GM12878 (cell line): ENCODE data around the gene PSMG3. TPM values are rescaled to one million over a fixed set of nuclear protein-coding genes. Genes with fewer than 3 reads are reported as not detected.

Experiments used
- ATAC-seq: fragments of 200-7000 bp; cut with Tn5 transposase; 3 replicates; pipeline ENCODE4 v1.9.1; 2020; ENCODE audit warnings: mild to moderate bottlenecking, moderate library complexity
- BruUV-seq: library from RNA; stranded (reverse); fragments of 400-500 nt; replicated peaks from 2 replicates; lab custom pipeline; 2021; lab: Mats Ljungman, UMichigan
- CTCF ChIA-PET: fragments of 300-600 bp; sonication (Branson Sonifier 250); formaldehyde crosslinking; extraction: SDS; loops from one replicate; lab custom pipeline; 2021; ENCODE audit warnings: inconsistent platforms; lab: Yijun Ruan, JAX
- POLR2A ChIA-PET: fragments of 350-600 bp; formaldehyde crosslinking; extraction: SDS; loops from one replicate; lab custom pipeline; 2021; ENCODE audit warnings: inconsistent platforms; lab: Charles Lee
- RAD21 ChIA-PET: fragments of 300-600 bp; sonication (Branson Sonifier 250); formaldehyde crosslinking; loops from one replicate; lab custom pipeline; 2023; ENCODE audit warnings: antibody characterized with exemption; ENCODE audit not compliant: unreplicated experiment; lab: Charles Lee
- SMC1A ChIA-PET: fragments of 300-600 bp; sonication (Branson Sonifier 250); formaldehyde crosslinking; loops from one replicate; lab custom pipeline; 2023; ENCODE audit not compliant: unreplicated experiment, uncharacterized antibody; lab: Charles Lee
- DNase-seq: peaks from one replicate; pipeline ENCODE4 v3.0.0-alpha.2; 2011; ENCODE audit warnings: low read depth, low spot score
- FAIRE-seq: peaks from 3 replicates; lab custom pipeline; 2011; peaks lifted over from hg19 to GRCh38; lab: Jason Lieb, UNC
- H2AFZ ChIP-seq: 2 replicates; pipeline ENCODE4 v1.6.0; 2011; ENCODE audit warnings: low read depth, low read length, control low read depth; ENCODE audit not compliant: control insufficient read depth
- H3K27ac ChIP-seq: 2 replicates; pipeline ENCODE4 v1.5.1; 2011; ENCODE audit warnings: control low read depth; ENCODE audit not compliant: control insufficient read depth, insufficient read depth
- H3K27me3 ChIP-seq, 2 experiments: replicated peaks in 1 of 2; 2 replicates each; pipeline versions ENCODE4 v1.6.0 to v1.6.1; 2011; ENCODE audit warnings: low read length in 1 of 2; ENCODE audit not compliant: control insufficient read depth in 2 of 2, insufficient read depth in 2 of 2
- H3K36me3 ChIP-seq, 2 experiments: 2 replicates each; pipeline ENCODE4 v1.5.1; 2011; ENCODE audit warnings: low read length in 1 of 2; ENCODE audit not compliant: control insufficient read depth in 2 of 2, insufficient read depth in 2 of 2
- H3K4me1 ChIP-seq: 2 replicates; pipeline ENCODE4 v1.6.1; 2011; ENCODE audit warnings: mild to moderate bottlenecking, low read length, moderate library complexity, mixed read lengths; ENCODE audit not compliant: control insufficient read depth, insufficient read depth
- H3K4me2 ChIP-seq: 2 replicates; pipeline ENCODE4 v1.6.0; 2011; ENCODE audit warnings: control low read depth; ENCODE audit not compliant: control insufficient read depth, insufficient read depth
- H3K4me3 ChIP-seq: fragments of 200-600 bp; sonication (generic); 2 replicates; pipeline ENCODE4 v1.5.1; 2016
- H3K79me2 ChIP-seq: 2 replicates; pipeline ENCODE4 v1.6.0; 2011; ENCODE audit warnings: low read length; ENCODE audit not compliant: control insufficient read depth, insufficient read depth
- H3K9ac ChIP-seq: 2 replicates; pipeline ENCODE4 v1.8.0; 2011; ENCODE audit warnings: low read length, control low read depth, mixed read lengths; ENCODE audit not compliant: control insufficient read depth, insufficient read depth
- H3K9me3 ChIP-seq: replicated peaks from 3 replicates; pipeline ENCODE4 v1.5.1; 2011; ENCODE audit warnings: mild to moderate bottlenecking, low read length; ENCODE audit not compliant: control insufficient read depth, insufficient read depth
- H4K20me1 ChIP-seq: 2 replicates; pipeline ENCODE4 v1.6.0; 2011; ENCODE audit not compliant: control insufficient read depth, insufficient read depth
- EZH2 ChIP-seq: IDR thresholded peaks from 2 replicates; pipeline ENCODE4 v1.6.1; 2012; ENCODE audit warnings: low read depth, mild to moderate bottlenecking, control low read depth, inconsistent platforms, low read length, borderline replicate concordance; ENCODE audit not compliant: control insufficient read depth
- GABPA ChIP-seq: IDR thresholded peaks from 2 replicates; pipeline ENCODE4 v1.6.1; 2014; ENCODE audit warnings: antibody characterized with exemption, low read depth, mild to moderate bottlenecking, inconsistent platforms
- LARP7 ChIP-seq: fragments of 450-650 bp; IDR thresholded peaks from 2 replicates; pipeline ENCODE4 v1.6.1; 2017; ENCODE audit warnings: mild to moderate bottlenecking
- MEF2B ChIP-seq: fragments of 450-650 bp; IDR thresholded peaks from 2 replicates; pipeline ENCODE4 v1.6.1; 2018; ENCODE audit warnings: mild to moderate bottlenecking, moderate library complexity; ENCODE audit not compliant: partially characterized antibody, poor library complexity, severe bottlenecking
- MLLT1 ChIP-seq: fragments of 450-650 bp; IDR thresholded peaks from 2 replicates; pipeline ENCODE4 v1.6.1; 2016; ENCODE audit warnings: mild to moderate bottlenecking
- MXI1 ChIP-seq: fragments of 150-350 bp; IDR thresholded peaks from 2 replicates; pipeline ENCODE4 v1.6.1; 2011; ENCODE audit warnings: low read depth, mild to moderate bottlenecking, inconsistent platforms, low read length, improper control_type of control experiment
- NFYA ChIP-seq: IDR thresholded peaks from 2 replicates; pipeline ENCODE4 v1.6.1; 2011; ENCODE audit warnings: low read depth, mild to moderate bottlenecking, low read length, improper control_type of control experiment, borderline replicate concordance
- PBX3 ChIP-seq: IDR thresholded peaks from 2 replicates; pipeline ENCODE4 v1.6.1; 2011; ENCODE audit warnings: mild to moderate bottlenecking, low read depth, low read length, moderate library complexity; ENCODE audit not compliant: insufficient replicate concordance
- RUNX3 ChIP-seq: IDR thresholded peaks from 2 replicates; pipeline ENCODE4 v1.6.1; 2012; ENCODE audit warnings: low read length, inconsistent platforms
- SMAD1 ChIP-seq: fragments of 450-650 bp; IDR thresholded peaks from 2 replicates; pipeline ENCODE4 v1.6.1; 2018; ENCODE audit warnings: mild to moderate bottlenecking, low read depth; ENCODE audit not compliant: partially characterized antibody
- SMAD5 ChIP-seq: IDR thresholded peaks from 2 replicates; pipeline ENCODE4 v1.6.1; 2016; ENCODE audit warnings: antibody characterized with exemption, low read depth
- SPI1 ChIP-seq: IDR thresholded peaks from 2 replicates; pipeline ENCODE4 v1.6.1; 2011; ENCODE audit warnings: low read depth, mild to moderate bottlenecking, low read length, moderate library complexity, borderline replicate concordance; ENCODE audit not compliant: insufficient read depth
- SREBF2 ChIP-seq: IDR thresholded peaks from 2 replicates; pipeline ENCODE4 v1.6.1; 2012; ENCODE audit warnings: mild to moderate bottlenecking, low read length
- SRF ChIP-seq, 2 experiments: IDR thresholded peaks; 2 replicates each; pipeline ENCODE4 v1.6.1; 2011; ENCODE audit warnings: low read depth in 2 of 2, low read length in 2 of 2, mild to moderate bottlenecking in 1 of 2, moderate library complexity in 1 of 2
- ZBED1 ChIP-seq: IDR thresholded peaks from 2 replicates; pipeline ENCODE4 v1.6.1; 2016; ENCODE audit warnings: borderline replicate concordance
- ZNF207 ChIP-seq: fragments of 450-650 bp; IDR thresholded peaks from 2 replicates; pipeline ENCODE4 v1.6.1; 2014; ENCODE audit warnings: antibody characterized with exemption, mild to moderate bottlenecking, borderline replicate concordance
- WGBS: methylation state at CpG from one replicate; pipeline ENCODE4 v1.1.6; 2016; ENCODE audit warnings: low lambda C conversion rate; ENCODE audit not compliant: insufficient replicate concordance, insufficient coverage; ENCODE audit errors: missing lambda C conversion rate; 5-methylcytosine and 5-hydroxymethylcytosine counted together
- in situ Hi-C: fragments of 300-500 bp; cut with MboI; formaldehyde crosslinking; loops from 9 replicates; pipeline ENCODE4 v1.14.3; 2018; ENCODE audit warnings: mixed read lengths
- intact Hi-C: fragments of 100-400 bp; cut with micrococcal nuclease; formaldehyde crosslinking; loops from one replicate; pipeline ENCODE4 v1.14.2; 2022; ENCODE audit not compliant: unreplicated experiment
- polyA plus RNA-seq, 11 experiments: library from polyadenylated mRNA; depleted of rRNA in 4 of 11; unstranded in 6 of 11; stranded (reverse) in 5 of 11; fragments of >200 nt; fragmentation: Nextera tagmentation in 4 of 11; fragmentation: Illumina TruSeq in 1 of 11; extraction: Ambion mirVana in 4 of 11; extraction: Trizol in 1 of 11; gene quantifications; 1 replicate in 1 of 11; 2 replicates in 10 of 11; pipeline versions ENCODE4 v1.2.1 to v1.2.3, GENCODE V29; 2011 to 2016; ENCODE audit warnings: inconsistent platforms in 2 of 11, missing spikeins in 2 of 11, low read depth in 1 of 11
- total RNA-seq, 4 experiments: library from RNA; depleted of rRNA in 3 of 4; stranded (reverse); fragments of >200 nt in 3 of 4; fragmentation: Illumina TruSeq in 1 of 4; extraction: Trizol in 1 of 4; gene quantifications; 2 replicates each; pipeline versions ENCODE4 v1.2.1 to v1.2.3, GENCODE V29; 2013 to 2021
- TF ChIP-seq, protein P1 (sequence below): fragments of 450-650 bp; IDR thresholded peaks from 2 replicates; pipeline ENCODE4 v1.6.1; 2017; ENCODE audit warnings: mild to moderate bottlenecking, moderate library complexity

PSMG3 gene
- total and polyA plus RNA-seq, 10 of the 15 experiments (the other 5 are each of a cell fraction or from before 2014, with no cell fraction given), result 23.9 to 115 (median 60.6) TPM

DNA sequence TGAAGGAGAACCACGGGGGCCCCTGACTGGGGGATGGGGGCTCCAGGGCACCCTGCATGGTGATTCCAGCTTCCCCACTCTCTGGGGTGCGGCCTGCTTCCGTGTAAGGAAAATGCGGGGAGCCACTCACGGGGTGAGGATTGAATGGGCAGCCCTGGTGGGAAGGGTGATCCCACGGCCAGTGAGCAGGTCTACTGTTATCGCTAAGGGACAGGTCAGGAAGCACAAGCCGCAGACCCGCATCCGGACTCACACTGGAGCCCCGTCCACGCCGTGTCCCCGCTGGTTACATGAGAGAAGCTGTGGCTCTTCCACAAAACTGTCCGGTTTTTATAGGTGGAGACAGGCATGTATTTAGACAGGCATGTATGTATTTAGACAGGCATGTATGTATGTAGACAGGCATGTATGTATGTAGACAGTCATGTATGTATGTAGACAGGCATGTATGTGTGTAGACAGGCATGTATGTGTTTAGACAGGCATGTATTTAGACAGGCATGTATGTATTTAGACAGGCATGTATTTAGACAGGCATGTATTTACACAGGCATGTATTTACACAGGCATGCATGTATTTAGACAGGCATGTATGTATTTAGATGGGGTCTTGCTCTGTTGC lies 5.7 kb downstream of the PSMG3 start:
- H3K9ac ChIP-seq, result no peak overlapping the region
- H4K20me1 ChIP-seq, result no peaks in the 10 kb centered on the region
- intact Hi-C loops (no loop called here), in situ Hi-C loops (no loop called here)
- no peak overlapping the region for H3K27ac ChIP-seq
- 93% methylated on average over 15 of the region's 15 CpGs for WGBS
- no peak for FAIRE-seq
- H3K9me3 ChIP-seq, result no peaks in the 10 kb centered on the region
- H3K79me2 ChIP-seq, result peaks cover 4% of the 10 kb centered on the region
- H3K27me3 ChIP-seq, result no peaks in the 10 kb centered on the region
- RAD21 ChIA-PET, result no interaction called here
- H3K4me3 ChIP-seq, result no peak overlapping the region
- CTCF ChIA-PET, result no interaction called here
- no peaks in the 10 kb centered on the region; the same call in 1 of the 2 replicates for H3K4me1 ChIP-seq
- no peak for DNase-seq
- no TSS peak for BruUV-seq
- POLR2A ChIA-PET, result no interaction called here
- no peak for ATAC-seq
- H3K4me2 ChIP-seq, result no peak overlapping the region
- SMC1A ChIA-PET, result no interaction called here
- no peak overlapping the region for H2AFZ ChIP-seq
- H3K36me3 ChIP-seq, result peaks cover 4 to 8% of the 10 kb centered on the region in 2 experiments; a peak in 3 of 4 replicates
- TF ChIP-seq PBX3 (no peak), SMAD1 (no peak), NFYA (no peak), SREBF2 (no peak), SMAD5 (no peak), RUNX3 (no peak), MLLT1 (no peak), EZH2 (no peak), LARP7 (no peak), SPI1 (no peak), SRF (IDR thresholded peaks at IDR 0.05; ENCODE audit: low read depth in 2 of 2, low read length in 2 of 2) (no peak), GABPA (no peak), ZBED1 (no peak), ZNF207 (no peak), MEF2B (no peak), MXI1 (no peak)
- TF ChIP-seq, protein P1, sequence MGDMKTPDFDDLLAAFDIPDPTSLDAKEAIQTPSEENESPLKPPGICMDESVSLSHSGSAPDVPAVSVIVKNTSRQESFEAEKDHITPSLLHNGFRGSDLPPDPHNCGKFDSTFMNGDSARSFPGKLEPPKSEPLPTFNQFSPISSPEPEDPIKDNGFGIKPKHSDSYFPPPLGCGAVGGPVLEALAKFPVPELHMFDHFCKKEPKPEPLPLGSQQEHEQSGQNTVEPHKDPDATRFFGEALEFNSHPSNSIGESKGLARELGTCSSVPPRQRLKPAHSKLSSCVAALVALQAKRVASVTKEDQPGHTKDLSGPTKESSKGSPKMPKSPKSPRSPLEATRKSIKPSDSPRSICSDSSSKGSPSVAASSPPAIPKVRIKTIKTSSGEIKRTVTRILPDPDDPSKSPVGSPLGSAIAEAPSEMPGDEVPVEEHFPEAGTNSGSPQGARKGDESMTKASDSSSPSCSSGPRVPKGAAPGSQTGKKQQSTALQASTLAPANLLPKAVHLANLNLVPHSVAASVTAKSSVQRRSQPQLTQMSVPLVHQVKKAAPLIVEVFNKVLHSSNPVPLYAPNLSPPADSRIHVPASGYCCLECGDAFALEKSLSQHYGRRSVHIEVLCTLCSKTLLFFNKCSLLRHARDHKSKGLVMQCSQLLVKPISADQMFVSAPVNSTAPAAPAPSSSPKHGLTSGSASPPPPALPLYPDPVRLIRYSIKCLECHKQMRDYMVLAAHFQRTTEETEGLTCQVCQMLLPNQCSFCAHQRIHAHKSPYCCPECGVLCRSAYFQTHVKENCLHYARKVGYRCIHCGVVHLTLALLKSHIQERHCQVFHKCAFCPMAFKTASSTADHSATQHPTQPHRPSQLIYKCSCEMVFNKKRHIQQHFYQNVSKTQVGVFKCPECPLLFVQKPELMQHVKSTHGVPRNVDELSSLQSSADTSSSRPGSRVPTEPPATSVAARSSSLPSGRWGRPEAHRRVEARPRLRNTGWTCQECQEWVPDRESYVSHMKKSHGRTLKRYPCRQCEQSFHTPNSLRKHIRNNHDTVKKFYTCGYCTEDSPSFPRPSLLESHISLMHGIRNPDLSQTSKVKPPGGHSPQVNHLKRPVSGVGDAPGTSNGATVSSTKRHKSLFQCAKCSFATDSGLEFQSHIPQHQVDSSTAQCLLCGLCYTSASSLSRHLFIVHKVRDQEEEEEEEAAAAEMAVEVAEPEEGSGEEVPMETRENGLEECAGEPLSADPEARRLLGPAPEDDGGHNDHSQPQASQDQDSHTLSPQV, result no peak
